Kidney (tissue), 14 donors: Measurements from ENCODE around the gene CPLX1. TPM values are rescaled to one million over a fixed set of nuclear protein-coding genes. Genes with fewer than 3 reads are reported as not detected.

Source experiments
- DNase-seq, 5 donors: peaks; one replicate each; pipeline ENCODE4 v3.0.0-alpha.2; 2013 to 2020
- FAIRE-seq: peaks from 2 replicates; lab custom pipeline; 2012; peaks lifted over from hg19 to GRCh38; lab: Jason Lieb, UNC
- H3K27ac ChIP-seq, 2 donors: one replicate each; pipeline ENCODE4 v1.7.0; 2013; ENCODE audit warnings: low read depth in 2 of 2, low read length in 2 of 2, inconsistent platforms in 1 of 2
- H3K27me3 ChIP-seq: one replicate; pipeline ENCODE4 v1.7.1; 2013; ENCODE audit warnings: low read length, inconsistent platforms; ENCODE audit not compliant: control insufficient read depth, insufficient read depth
- H3K36me3 ChIP-seq, 3 donors: one replicate each; pipeline versions ENCODE4 v1.7.0 to v1.7.1; 2013; ENCODE audit warnings: low read length in 3 of 3, control low read depth in 1 of 3, inconsistent platforms in 1 of 3; ENCODE audit not compliant: insufficient read depth in 3 of 3, control insufficient read depth in 2 of 3
- H3K4me1 ChIP-seq, 3 donors: one replicate each; pipeline versions ENCODE4 v1.7.0 to v1.7.1; 2013; ENCODE audit warnings: low read length in 3 of 3, inconsistent platforms in 1 of 3, low read depth in 1 of 3; ENCODE audit not compliant: control insufficient read depth in 2 of 3, insufficient read depth in 2 of 3
- H3K4me3 ChIP-seq, 3 donors: one replicate each; pipeline versions ENCODE4 v1.7.0 to v1.8.1; 2013; ENCODE audit warnings: low read length in 3 of 3, control low read depth in 1 of 3, inconsistent platforms in 1 of 3
- H3K9ac ChIP-seq, 3 donors: one replicate each; pipeline versions ENCODE4 v1.7.0 to v1.7.1; 2013; ENCODE audit warnings: low read length in 3 of 3, control low read depth in 1 of 3, inconsistent platforms in 1 of 3
- H3K9me3 ChIP-seq, 3 donors: one replicate each; pipeline versions ENCODE4 v1.7.0 to v1.7.1; 2013; ENCODE audit warnings: low read length in 3 of 3, control low read depth in 1 of 3, inconsistent platforms in 1 of 3; ENCODE audit not compliant: control insufficient read depth in 2 of 3, insufficient read depth in 1 of 3
- CTCF ChIP-seq: IDR thresholded peaks from 3 replicates; pipeline ENCODE4 v1.5.1; 2012; ENCODE audit warnings: mild to moderate bottlenecking, moderate library complexity, borderline replicate concordance; ENCODE audit not compliant: insufficient read depth; ENCODE audit errors: extremely low read depth
- intact Hi-C: fragments of 100-400 bp; cut with DNase I; formaldehyde crosslinking; loops from one replicate; pipeline ENCODE4 v1.11.1; 2022
- polyA plus RNA-seq: library from polyadenylated mRNA; stranded (reverse); fragments of 350-450 nt; fragmentation: Illumina TruSeq; extraction: RNeasy Lipid Tissue Mini Kit (QIAGEN cat#74804); gene quantifications from one replicate; pipeline ENCODE4 v1.2.3, GENCODE V29; 2014; ENCODE audit warnings: low read depth, low replicate concordance; ENCODE audit not compliant: insufficient read depth
- total RNA-seq: library from RNA; stranded (reverse); fragmentation: NEBNext Ultra II Directional; extraction: Animal tissue kit (Norgen Biotek cat#: 25700); gene quantifications from one replicate; pipeline ENCODE4 v1.2.1, GENCODE V29; 2021
- donor health status: control.
- donor health status: control.
- donor health status: control.
- donor health status: control.
- donor health status: control.
- donor health status: DM: yes; HTN: yes; CAD: no.
- donor health status: Normal renal cell carcinoma (clear cell type).

CPLX1 gene
- total and polyA plus RNA-seq, 2 donors from 2014 or later: 3.9 to 10.2 TPM

- no peak overlapping the region for H3K4me3 ChIP-seq
- no peak overlapping the region for H3K27ac ChIP-seq
- intact Hi-C loops: no loop called here
- FAIRE-seq (no peak), DNase-seq (peak in 1 of 5 donors; percentile 35)
- TF ChIP-seq CTCF: no peak
- no peak overlapping the region for H3K9ac ChIP-seq
- H3K4me1 ChIP-seq: peaks cover 0 to 16% (median 4%) of the 10 kb centered on the region in 3 donors
- H3K27me3 ChIP-seq: no peaks in the 10 kb centered on the region
- H3K9me3 ChIP-seq: no peaks in the 10 kb centered on the region
- peaks cover 4 to 31% (median 13%) of the 10 kb centered on the region in 3 donors for H3K36me3 ChIP-seq
Observed at GRCh38 chr4:769511-769910, 56.4 kb downstream of the CPLX1 start.

- no peak overlapping the region for H3K4me3 ChIP-seq
- intact Hi-C loops: no loop called here
- no peaks in the 10 kb centered on the region for H3K27me3 ChIP-seq
- peaks cover 0 to 14% (median 4%) of the 10 kb centered on the region in 3 donors for H3K4me1 ChIP-seq
- H3K9ac ChIP-seq: no peak overlapping the region
- no peaks in the 10 kb centered on the region for H3K9me3 ChIP-seq
- no peak for TF ChIP-seq CTCF
- DNase-seq: peak in 1 of 5 donors; percentile 68
- peaks cover 3 to 29% (median 12%) of the 10 kb centered on the region in 3 donors for H3K36me3 ChIP-seq
- H3K27ac ChIP-seq: no peak overlapping the region
- no peak for FAIRE-seq
Observed at GRCh38 chr4:768995-769394, 56.9 kb downstream of the CPLX1 start.

DNA sequence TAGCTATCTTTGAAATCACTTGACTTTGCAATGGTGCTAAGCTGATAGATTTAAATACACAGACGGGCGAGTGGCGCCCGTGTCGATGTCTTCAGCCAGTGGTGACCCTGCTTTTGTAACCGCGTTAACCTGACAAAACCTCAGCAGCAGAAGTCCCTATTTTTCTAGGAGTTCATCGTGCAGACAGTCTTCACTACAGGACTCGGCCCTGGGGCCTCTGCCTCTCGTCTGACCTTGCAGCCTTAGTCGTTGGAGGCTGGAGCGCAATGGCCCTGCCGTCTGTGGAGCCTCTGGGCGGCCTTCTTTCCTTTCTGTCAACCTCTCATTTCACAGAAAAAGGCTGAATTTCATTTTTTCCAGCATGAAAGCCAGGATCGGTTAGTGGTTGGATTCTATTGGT lies 57.9 kb downstream of the CPLX1 start:
- no peak overlapping the region for H3K27ac ChIP-seq
- H3K36me3 ChIP-seq: peaks cover 5 to 33% (median 12%) of the 10 kb centered on the region in 3 donors
- FAIRE-seq: no peak
- peak in 1 of 5 donors; percentile 37 for DNase-seq
- H3K9me3 ChIP-seq: no peaks in the 10 kb centered on the region
- no peak overlapping the region for H3K9ac ChIP-seq
- intact Hi-C loops: no loop called here
- no peak for TF ChIP-seq CTCF
- no peak overlapping the region for H3K4me3 ChIP-seq
- H3K27me3 ChIP-seq: no peaks in the 10 kb centered on the region
- peaks cover 0 to 9% (median 4%) of the 10 kb centered on the region in 3 donors for H3K4me1 ChIP-seq
